Fibroblast of the aortic adventitia (primary cell): ENCODE data around the gene ST14. TPM values are rescaled to one million over a fixed set of nuclear protein-coding genes. Genes with fewer than 3 reads are reported as not detected.
"Not testable (repeated sequence)": the region's sequence is repeated elsewhere in the genome, so short reads cannot be mapped to it uniquely, and the experiment has no call there.

Source experiments
- DNase-seq: peaks from one replicate; pipeline ENCODE4 v3.0.0-alpha.2; 2010; ENCODE audit warnings: low read depth
- H3K4me3 ChIP-seq: 2 replicates; pipeline ENCODE4 v1.5.1; 2011; ENCODE audit warnings: low read depth, mild to moderate bottlenecking, control low read depth, low read length, moderate library complexity
- total RNA-seq: library from RNA; depleted of rRNA; stranded (reverse); fragments of >200 nt; gene quantifications from 2 replicates; pipeline ENCODE4 v1.2.3, GENCODE V29; 2012; ENCODE audit warnings: low replicate concordance
- TF ChIP-seq, protein P1 (sequence below): IDR thresholded peaks from 2 replicates; pipeline ENCODE4 v1.5.1; 2011; ENCODE audit warnings: mild to moderate bottlenecking, low read length, control low read depth, inconsistent platforms; ENCODE audit not compliant: insufficient read depth

The ST14 gene
- total RNA-seq, 1 donor, result 0.09 TPM

DNA sequence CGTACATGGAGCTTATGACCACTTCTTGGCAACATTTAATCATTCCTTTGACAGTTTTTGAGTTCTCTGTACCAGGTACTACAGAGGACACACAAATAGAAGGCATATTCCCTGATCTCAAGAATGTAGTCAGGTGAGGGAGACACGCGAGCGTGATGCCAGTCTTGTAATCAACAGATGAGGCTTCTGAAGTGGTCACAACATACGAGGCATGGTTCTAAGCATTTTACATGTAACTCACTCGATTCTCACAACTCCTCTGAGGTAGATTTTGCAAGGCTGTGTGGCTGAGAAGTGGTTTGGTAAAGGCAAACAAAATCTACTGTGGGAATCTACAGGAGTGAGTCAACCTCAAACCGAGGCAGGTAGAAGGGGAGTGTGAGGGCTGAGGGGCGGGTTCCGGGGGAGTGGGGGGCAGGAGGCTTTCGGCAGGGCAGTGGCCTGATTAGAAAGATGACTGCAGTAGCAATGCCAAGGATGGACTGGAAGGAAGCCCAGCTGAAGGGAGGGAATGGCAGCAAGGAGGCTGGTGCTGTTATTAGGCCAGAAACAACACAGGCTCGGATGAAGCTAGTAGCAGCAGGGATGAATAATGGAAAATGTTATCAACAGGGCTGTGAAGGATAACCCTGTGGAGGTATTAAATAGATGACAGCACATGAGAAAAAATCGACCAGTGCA lies 63.8 kb downstream of the ST14 start:
- no peak overlapping the region for H3K4me3 ChIP-seq
- DNase-seq, result peak; percentile 12
- TF ChIP-seq, protein P1, sequence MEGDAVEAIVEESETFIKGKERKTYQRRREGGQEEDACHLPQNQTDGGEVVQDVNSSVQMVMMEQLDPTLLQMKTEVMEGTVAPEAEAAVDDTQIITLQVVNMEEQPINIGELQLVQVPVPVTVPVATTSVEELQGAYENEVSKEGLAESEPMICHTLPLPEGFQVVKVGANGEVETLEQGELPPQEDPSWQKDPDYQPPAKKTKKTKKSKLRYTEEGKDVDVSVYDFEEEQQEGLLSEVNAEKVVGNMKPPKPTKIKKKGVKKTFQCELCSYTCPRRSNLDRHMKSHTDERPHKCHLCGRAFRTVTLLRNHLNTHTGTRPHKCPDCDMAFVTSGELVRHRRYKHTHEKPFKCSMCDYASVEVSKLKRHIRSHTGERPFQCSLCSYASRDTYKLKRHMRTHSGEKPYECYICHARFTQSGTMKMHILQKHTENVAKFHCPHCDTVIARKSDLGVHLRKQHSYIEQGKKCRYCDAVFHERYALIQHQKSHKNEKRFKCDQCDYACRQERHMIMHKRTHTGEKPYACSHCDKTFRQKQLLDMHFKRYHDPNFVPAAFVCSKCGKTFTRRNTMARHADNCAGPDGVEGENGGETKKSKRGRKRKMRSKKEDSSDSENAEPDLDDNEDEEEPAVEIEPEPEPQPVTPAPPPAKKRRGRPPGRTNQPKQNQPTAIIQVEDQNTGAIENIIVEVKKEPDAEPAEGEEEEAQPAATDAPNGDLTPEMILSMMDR, result no peak

DNA sequence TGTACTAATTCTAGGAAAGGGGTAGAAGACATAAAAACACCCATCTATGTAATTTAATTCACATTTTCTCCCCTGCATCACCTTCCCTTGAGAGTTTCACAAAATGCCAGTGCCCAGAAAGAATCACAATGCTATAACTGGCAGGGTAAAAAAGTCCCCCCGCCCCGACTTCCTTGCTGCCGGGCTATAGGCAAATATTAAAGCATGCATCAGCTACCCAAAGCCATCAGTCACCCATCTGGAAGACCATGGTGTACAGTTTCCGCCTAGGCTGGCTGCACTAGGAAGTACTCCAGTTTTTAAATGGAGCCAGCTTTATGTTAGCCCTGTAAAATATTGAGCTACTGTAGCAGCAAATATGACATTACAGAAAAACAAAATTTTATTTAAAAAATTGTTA lies 67.8 kb downstream of the ST14 start:
- no peak overlapping the region for H3K4me3 ChIP-seq
- no peak for DNase-seq
- TF ChIP-seq, protein P1, result no peak

DNA sequence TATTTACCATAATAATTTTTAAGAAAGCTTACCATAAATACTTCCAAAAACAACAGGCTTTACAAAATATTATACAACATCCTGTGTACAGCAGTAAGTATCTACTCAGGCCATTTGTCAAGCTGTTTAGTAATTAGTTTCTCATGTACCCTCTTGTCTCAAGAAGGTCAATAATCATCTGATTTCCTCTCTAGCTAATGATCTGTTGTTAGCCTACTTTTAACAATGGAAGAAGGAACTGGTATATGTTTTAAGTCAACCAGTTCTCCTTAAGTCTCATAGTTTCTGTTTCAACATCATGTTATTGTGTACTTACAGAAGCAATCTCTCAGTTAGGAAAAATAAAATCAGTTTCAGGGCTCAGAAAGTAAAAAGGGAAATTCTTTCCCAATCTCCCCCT lies 73.9 kb downstream of the ST14 start:
- DNase-seq, H3K4me3 ChIP-seq: not testable (repeated sequence)

DNA sequence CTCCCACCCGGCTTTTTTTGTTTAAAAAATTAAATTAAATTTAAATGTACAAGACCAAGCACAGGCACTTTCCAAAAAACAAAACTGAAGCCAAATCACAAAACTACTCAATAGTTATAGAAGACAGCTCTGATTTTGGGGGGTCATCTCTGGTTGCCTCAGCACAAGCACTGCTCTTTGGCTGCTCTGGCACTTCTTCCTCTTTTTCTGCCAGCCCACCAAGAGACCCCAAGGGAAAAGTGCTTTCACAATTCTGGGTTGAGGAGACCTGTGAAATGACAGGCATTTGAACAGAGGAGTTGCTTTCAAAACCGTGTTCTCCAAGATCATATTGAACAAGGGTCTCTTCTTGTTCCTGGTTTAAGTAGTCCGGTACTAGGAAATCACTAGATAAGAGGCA lies 74.3 kb downstream of the ST14 start:
- H3K4me3 ChIP-seq, DNase-seq: not testable (repeated sequence)

DNA sequence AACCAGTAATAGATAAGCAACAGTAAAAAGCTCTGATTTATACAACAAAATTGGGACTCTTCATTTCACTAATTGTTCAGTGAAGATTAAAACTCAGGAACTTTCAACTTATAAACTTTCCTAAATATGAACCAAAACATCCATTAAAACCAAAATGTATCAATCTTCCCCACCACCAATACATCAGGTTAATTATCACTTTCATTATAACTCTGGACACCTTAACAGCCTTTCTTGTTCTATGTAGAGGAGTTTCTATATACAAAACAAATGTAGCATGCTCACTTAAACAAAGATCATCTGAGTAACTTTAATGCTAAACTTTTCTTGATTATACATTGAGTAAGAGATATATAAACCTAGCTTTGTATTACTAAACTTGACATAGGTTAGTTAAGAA lies 74.7 kb downstream of the ST14 start:
- TF ChIP-seq, protein P1, result no peak
- H3K4me3 ChIP-seq, result no peak overlapping the region
- DNase-seq, result no peak

DNA sequence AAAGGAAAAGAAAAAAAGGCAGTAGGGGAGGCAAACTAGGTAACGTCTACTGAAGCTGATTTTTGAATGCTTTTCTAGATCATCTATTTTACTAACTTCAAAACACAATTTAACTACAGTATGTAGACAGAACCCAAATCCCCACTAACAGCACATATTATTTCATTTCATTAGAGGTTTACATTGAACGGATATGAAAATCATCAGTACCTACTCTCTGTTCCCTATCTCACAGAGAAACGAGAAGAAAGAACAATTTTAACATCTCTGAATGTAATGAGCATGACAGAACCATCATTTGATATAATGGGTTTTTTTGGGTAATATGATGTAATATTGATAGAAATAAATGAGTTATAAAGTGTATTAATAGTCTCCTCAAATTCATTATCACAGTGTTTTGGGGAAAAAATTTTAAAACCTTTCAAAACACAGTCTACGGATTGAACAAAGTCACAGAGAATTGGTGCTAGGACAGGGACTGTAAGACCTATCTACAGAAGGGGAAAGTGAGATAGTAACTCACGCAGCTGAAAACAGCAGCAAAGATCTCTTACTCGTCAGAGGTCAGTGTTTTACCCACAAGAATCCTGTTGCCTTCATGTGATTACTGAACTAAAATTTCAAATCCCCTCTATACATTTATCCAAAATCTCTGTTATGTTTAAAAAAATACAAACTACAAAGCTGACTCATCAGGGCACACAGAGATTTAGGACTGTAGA lies 77.9 kb downstream of the ST14 start:
- TF ChIP-seq, protein P1, result no peak
- DNase-seq, result no peak
- no peak overlapping the region for H3K4me3 ChIP-seq

DNA sequence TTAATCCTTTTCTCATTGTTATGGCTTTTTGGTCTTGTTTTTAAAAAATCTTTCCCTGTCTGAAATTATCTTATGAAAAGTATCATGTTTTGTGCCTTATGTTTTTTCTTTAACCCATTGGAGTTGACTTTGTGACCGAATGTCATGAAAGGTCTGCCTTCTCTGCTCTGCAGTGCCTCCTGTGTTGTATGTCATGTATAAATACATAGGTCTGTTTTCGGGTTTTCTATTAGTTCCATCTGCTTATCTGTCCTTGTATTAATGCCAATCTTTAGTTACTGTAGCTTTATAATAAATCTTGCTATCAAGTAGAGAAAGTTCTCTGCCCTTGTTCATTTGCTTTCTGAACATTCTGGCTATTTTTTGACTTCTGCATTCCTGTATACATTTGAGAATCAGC lies 82.1 kb downstream of the ST14 start:
- DNase-seq, result no peak
- no peak overlapping the region for H3K4me3 ChIP-seq
- TF ChIP-seq, protein P1, result no peak

DNA sequence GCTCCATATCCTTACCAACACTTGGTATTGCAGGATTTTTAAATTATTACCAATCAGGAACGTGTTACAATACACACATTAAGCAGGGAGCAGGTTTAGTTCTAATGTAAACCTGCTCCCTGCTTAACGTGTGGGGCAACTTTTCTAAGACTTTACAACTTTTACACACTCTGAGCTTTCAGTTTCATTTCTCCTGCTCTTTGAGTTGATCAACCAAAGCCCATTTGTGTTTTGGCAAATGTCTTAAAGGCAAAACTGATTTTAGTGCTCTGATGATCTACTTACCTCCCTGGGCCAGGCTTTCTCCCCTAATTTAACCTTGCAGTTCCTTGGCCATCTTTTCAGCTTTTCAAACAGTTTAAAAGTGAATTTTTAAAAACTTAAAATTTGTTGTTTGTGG lies 84.2 kb downstream of the ST14 start:
- no peak for DNase-seq
- TF ChIP-seq, protein P1, result no peak

More for the DNA sequence above, 84.2 kb downstream of the ST14 start:
- H3K4me3 ChIP-seq, result no peak overlapping the region
